ENCODE measurements around the gene TGFBR2. TPM values are rescaled to one million over a fixed set of nuclear protein-coding genes. Genes with fewer than 3 reads are reported as not detected.

TGFBR2 gene
- total and polyA plus RNA-seq, 2 experiments from 2014 or later, result 42.2 to 52.8 TPM

DNA sequence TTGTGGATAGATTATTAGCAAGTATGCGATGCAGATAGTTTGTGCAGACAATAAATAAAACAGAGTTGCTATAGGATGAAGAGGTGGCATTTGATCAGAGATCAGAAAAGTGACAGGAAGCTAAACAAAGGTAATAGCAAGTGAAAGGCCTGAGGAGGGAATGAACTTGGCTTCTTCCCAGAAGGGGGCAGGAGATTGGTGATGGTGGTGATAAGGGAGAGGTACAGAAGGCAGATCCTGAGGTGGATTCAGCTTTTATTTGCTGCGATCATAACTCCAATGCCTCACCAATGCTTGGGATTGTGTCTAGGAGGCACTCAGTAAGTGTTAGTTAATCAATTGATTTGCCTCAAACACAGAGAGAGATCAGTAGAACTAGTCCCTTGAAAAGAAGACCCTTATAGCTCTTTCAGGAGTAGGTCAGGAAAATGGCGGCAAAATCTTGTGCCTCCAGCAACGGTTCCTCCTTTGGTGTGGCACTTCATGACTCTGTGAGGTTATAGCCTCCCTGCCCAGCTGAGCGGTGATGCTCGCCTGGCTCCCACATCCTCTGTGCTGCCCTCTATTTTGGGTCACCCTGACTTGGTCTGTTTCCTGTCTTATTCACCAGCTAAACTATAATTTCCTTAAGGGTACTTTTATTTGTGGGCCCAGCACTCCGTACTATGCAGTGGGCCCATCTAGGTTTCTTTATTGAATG lies 37.5 kb downstream of the TGFBR2 start:
- DNase-seq (ENCODE audit: low spot score), result no peak
- Histone ChIP-seq H3K9me2 (replicated peaks; ENCODE audit: insufficient read depth) (no peaks in the 10 kb centered on the region), H3K4me2 (no peak overlapping the region), H3K4me3 (no peak overlapping the region), H3K36me3 (replicated peaks; ENCODE audit: insufficient read depth, low read depth) (no peaks in the 10 kb centered on the region), H2AFZ (no peak overlapping the region), H3K27me3 (no peaks in the 10 kb centered on the region), H3K9me3 (ENCODE audit: low read depth) (no peaks in the 10 kb centered on the region), H4K20me1 (ENCODE audit: insufficient read depth, poor library complexity, severe bottlenecking) (no peaks in the 10 kb centered on the region), H3K27ac (no peak overlapping the region), H3K4me1 (ENCODE audit: insufficient read depth) (peaks cover 1% of the 10 kb centered on the region), H3K79me2 (peaks cover 56% of the 10 kb centered on the region)
- no peak for TF ChIP-seq CTCF (IDR thresholded peaks at IDR 0.05; ENCODE audit: poor library complexity)
- no peak for TF ChIP-seq EZH2phosphoT487 (IDR thresholded peaks at IDR 0.05; ENCODE audit: low read depth, severe bottlenecking, unreplicated experiment)
- whole genome bisulfite sequencing (ENCODE audit: low lambda C conversion rate, missing lambda C conversion rate), result 97% methylated on average over 7 of the region's 7 CpGs

DNA sequence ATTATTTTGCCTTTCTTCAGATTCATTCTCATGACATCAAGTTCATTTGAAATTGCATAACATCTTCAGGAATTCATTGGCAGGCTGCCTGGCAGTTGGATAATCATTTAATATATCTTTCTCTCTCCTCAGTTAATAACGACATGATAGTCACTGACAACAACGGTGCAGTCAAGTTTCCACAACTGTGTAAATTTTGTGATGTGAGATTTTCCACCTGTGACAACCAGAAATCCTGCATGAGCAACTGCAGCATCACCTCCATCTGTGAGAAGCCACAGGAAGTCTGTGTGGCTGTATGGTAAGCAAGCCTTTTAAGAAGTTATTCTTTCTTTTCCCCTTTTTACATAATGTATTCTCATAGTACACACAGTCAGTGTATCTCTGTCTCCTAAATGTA lies 38.2 kb downstream of the TGFBR2 start:
- Histone ChIP-seq H3K9me2 (replicated peaks; ENCODE audit: insufficient read depth) (no peaks in the 10 kb centered on the region), H3K4me1 (ENCODE audit: insufficient read depth) (peaks cover 6% of the 10 kb centered on the region), H3K9me3 (ENCODE audit: low read depth) (no peaks in the 10 kb centered on the region), H3K36me3 (replicated peaks; ENCODE audit: insufficient read depth, low read depth) (no peaks in the 10 kb centered on the region), H3K27me3 (no peaks in the 10 kb centered on the region), H4K20me1 (ENCODE audit: insufficient read depth, poor library complexity, severe bottlenecking) (no peaks in the 10 kb centered on the region), H3K4me2 (no peak overlapping the region), H2AFZ (no peak overlapping the region), H3K4me3 (no peak overlapping the region), H3K27ac (no peak overlapping the region), H3K79me2 (peaks cover 50% of the 10 kb centered on the region)
- WGBS (ENCODE audit: low lambda C conversion rate, missing lambda C conversion rate), result 87% methylated on average over 2 of the region's 2 CpGs
- TF ChIP-seq EZH2phosphoT487 (IDR thresholded peaks at IDR 0.05; ENCODE audit: low read depth, severe bottlenecking, unreplicated experiment), result no peak
- TF ChIP-seq CTCF (IDR thresholded peaks at IDR 0.05; ENCODE audit: poor library complexity), result no peak
- no peak for TF ChIP-seq EZH2 (IDR thresholded peaks at IDR 0.05; ENCODE audit: borderline replicate concordance)
- DNase-seq (ENCODE audit: low spot score), result no peak

GRCh38 chr3:30645077-30645476 lies 38.7 kb downstream of the TGFBR2 start:
- Histone ChIP-seq H2AFZ (no peak overlapping the region), H3K36me3 (replicated peaks; ENCODE audit: insufficient read depth, low read depth) (no peaks in the 10 kb centered on the region), H3K4me3 (no peak overlapping the region), H3K9me3 (ENCODE audit: low read depth) (no peaks in the 10 kb centered on the region), H3K27ac (no peak overlapping the region), H4K20me1 (ENCODE audit: insufficient read depth, poor library complexity, severe bottlenecking) (no peaks in the 10 kb centered on the region), H3K79me2 (peaks cover 46% of the 10 kb centered on the region), H3K4me1 (ENCODE audit: insufficient read depth) (peaks cover 6% of the 10 kb centered on the region), H3K9me2 (replicated peaks; ENCODE audit: insufficient read depth) (no peaks in the 10 kb centered on the region), H3K27me3 (no peaks in the 10 kb centered on the region), H3K4me2 (no peak overlapping the region)
- DNase-seq (ENCODE audit: low spot score), result no peak
- WGBS (ENCODE audit: low lambda C conversion rate, missing lambda C conversion rate), result 92% methylated on average over 4 of the region's 4 CpGs
- no peak for TF ChIP-seq EZH2 (IDR thresholded peaks at IDR 0.05; ENCODE audit: borderline replicate concordance)
- no peak for TF ChIP-seq CTCF (IDR thresholded peaks at IDR 0.05; ENCODE audit: poor library complexity)
